CD14-positive monocyte (primary cell): ENCODE results near the gene SLX9. TPM values are rescaled to one million over a fixed set of nuclear protein-coding genes. Genes with fewer than 3 reads are reported as not detected.

Experiments used
- DNase-seq, 3 donors: peaks; one replicate each; pipeline ENCODE4 v3.0.0-alpha.2; 2011 to 2022
- H2AFZ ChIP-seq: 2 replicates; pipeline ENCODE4 v1.6.0; 2012; ENCODE audit warnings: mild to moderate bottlenecking, low read depth, low read length, inconsistent platforms; ENCODE audit not compliant: insufficient read depth, poor library complexity, severe bottlenecking
- H3K27ac ChIP-seq, 2 donors: 1 replicate in 1 of 2; 2 replicates in 1 of 2; pipeline ENCODE4 v1.5.1; 2012 to 2013; ENCODE audit warnings: low read length in 2 of 2, control low read depth in 1 of 2, inconsistent platforms in 1 of 2, low read depth in 1 of 2, mild to moderate bottlenecking in 1 of 2
- H3K27me3 ChIP-seq, 2 donors: one replicate each; pipeline versions ENCODE4 v1.6.0 to v1.6.1; 2011 to 2013; ENCODE audit warnings: low read length in 2 of 2; ENCODE audit not compliant: control insufficient read depth in 2 of 2, insufficient read depth in 2 of 2
- H3K36me3 ChIP-seq, 2 donors: replicated peaks in 1 of 2; 1 replicate in 1 of 2; 2 replicates in 1 of 2; pipeline versions ENCODE4 v1.5.1 to v1.6.1; 2012 to 2013; ENCODE audit warnings: low read length in 2 of 2, control low read depth in 1 of 2, inconsistent platforms in 1 of 2, mild to moderate bottlenecking in 1 of 2; ENCODE audit not compliant: insufficient read depth in 2 of 2, control insufficient read depth in 1 of 2
- H3K4me1 ChIP-seq, 2 donors: 1 replicate in 1 of 2; 2 replicates in 1 of 2; pipeline versions ENCODE4 v1.5.1 to v1.6.1; 2012 to 2013; ENCODE audit warnings: low read length in 2 of 2, control low read depth in 1 of 2, inconsistent platforms in 1 of 2, mild to moderate bottlenecking in 1 of 2, moderate library complexity in 1 of 2; ENCODE audit not compliant: insufficient read depth in 2 of 2, control insufficient read depth in 1 of 2
- H3K4me2 ChIP-seq: replicated peaks from 2 replicates; pipeline ENCODE3; 2012; ENCODE audit warnings: low read length, moderate library complexity, mild to moderate bottlenecking; ENCODE audit not compliant: poor library complexity, severe bottlenecking; ENCODE audit errors: extremely low read depth
- H3K4me3 ChIP-seq, 3 experiments: fragments of 200-600 bp in 1 of 3; sonication (generic) in 1 of 3; replicated peaks in 1 of 3; 1 replicate in 2 of 3; 2 replicates in 1 of 3; pipeline ENCODE4 v1.5.1; 2011 to 2013; ENCODE audit warnings: low read length in 3 of 3, mild to moderate bottlenecking in 3 of 3, control low read depth in 2 of 3, low read depth in 2 of 3, inconsistent platforms in 1 of 3, moderate library complexity in 1 of 3
- H3K79me2 ChIP-seq: 2 replicates; pipeline ENCODE4 v1.6.0; 2012; ENCODE audit warnings: mild to moderate bottlenecking, control low read depth, inconsistent platforms, low read length, moderate library complexity; ENCODE audit not compliant: insufficient read depth
- H3K9ac ChIP-seq: 2 replicates; pipeline ENCODE4 v1.6.0; 2017; ENCODE audit warnings: low read length, mild to moderate bottlenecking; ENCODE audit not compliant: insufficient read depth, poor library complexity, severe bottlenecking
- H3K9me3 ChIP-seq, 2 donors: replicated peaks in 1 of 2; 1 replicate in 1 of 2; 2 replicates in 1 of 2; pipeline versions ENCODE4 v1.5.1 to v1.6.1; 2012 to 2013; ENCODE audit warnings: low read length in 2 of 2, control low read depth in 1 of 2; ENCODE audit not compliant: control insufficient read depth in 1 of 2, insufficient read depth in 1 of 2
- H4K20me1 ChIP-seq: 2 replicates; pipeline ENCODE4 v1.6.0; 2012; ENCODE audit warnings: mild to moderate bottlenecking, low read length, control low read depth, moderate library complexity; ENCODE audit not compliant: insufficient read depth
- H3K27ac Mint-ChIP-seq, 7 donors: one replicate each; pipeline ENCODE4 v1.8.0; 2020; ENCODE audit warnings: mild to moderate bottlenecking in 7 of 7, mixed read lengths in 7 of 7, moderate library complexity in 6 of 7, inconsistent platforms in 2 of 7
- H3K27me3 Mint-ChIP-seq, 3 donors: one replicate each; pipeline ENCODE4 v1.8.0; 2021 to 2022; ENCODE audit warnings: low read depth in 3 of 3, mild to moderate bottlenecking in 3 of 3, mixed read lengths in 3 of 3, moderate library complexity in 3 of 3, inconsistent platforms in 1 of 3
- H3K36me3 Mint-ChIP-seq, 2 donors: one replicate each; pipeline ENCODE4 v1.8.0; 2020; ENCODE audit warnings: mixed read lengths in 2 of 2, inconsistent platforms in 1 of 2, mild to moderate bottlenecking in 1 of 2
- H3K4me1 Mint-ChIP-seq: one replicate; pipeline ENCODE4 v1.8.0; 2020; ENCODE audit warnings: mild to moderate bottlenecking, mixed read lengths
- H3K4me3 Mint-ChIP-seq, 2 donors: one replicate each; pipeline ENCODE4 v1.8.0; 2020; ENCODE audit warnings: mild to moderate bottlenecking in 2 of 2, mixed read lengths in 2 of 2, moderate library complexity in 1 of 2
- H3K9me3 Mint-ChIP-seq, 7 donors: one replicate each; pipeline ENCODE4 v1.8.0; 2020 to 2022; ENCODE audit warnings: mixed read lengths in 7 of 7, mild to moderate bottlenecking in 6 of 7, moderate library complexity in 6 of 7, inconsistent platforms in 2 of 7
- CTCF ChIP-seq: fragments of 200-600 bp; IDR thresholded peaks from one replicate; pipeline ENCODE4 v1.8.0; 2022; ENCODE audit warnings: antibody characterized with exemption, mild to moderate bottlenecking
- WGBS: methylation state at CpG from one replicate; pipeline ENCODE4 v1.1.5; 2013; ENCODE audit warnings: missing lambda C conversion rate; ENCODE audit not compliant: insufficient coverage; 5-methylcytosine and 5-hydroxymethylcytosine counted together
- intact Hi-C, 2 donors: fragments of 100-400 bp; cut with micrococcal nuclease; formaldehyde crosslinking; loops; one replicate each; pipeline versions ENCODE4 v1.15.0 to v1.15.1; 2023
- polyA plus RNA-seq, 3 donors: library from polyadenylated mRNA; depleted of rRNA in 1 of 3; unstranded in 2 of 3; stranded (reverse) in 1 of 3; fragments of 300-500 nt in 2 of 3; fragments of >200 nt in 1 of 3; fragmentation: Illumina TruSeq in 2 of 3; gene quantifications; 1 replicate in 2 of 3; 2 replicates in 1 of 3; pipeline ENCODE4 v1.2.3, GENCODE V29; 2012 to 2021

SLX9 gene
- polyA plus RNA-seq, 3 donors = 7.5 to 9.0 (median 9.0) TPM

- no peaks in the 10 kb centered on the region for H4K20me1 ChIP-seq
- Mint-ChIP-seq H3K36me3 (no peaks in the 10 kb centered on the region), H3K4me3 (no peak overlapping the region), H3K4me1 (no peaks in the 10 kb centered on the region), H3K27me3 (peaks cover 1 to 6% (median 2%) of the 10 kb centered on the region in 3 donors), H3K9me3 (peaks cover 0 to 1% (median 0%) of the 10 kb centered on the region in 7 donors), H3K27ac (no peak overlapping the region)
- no peaks in the 10 kb centered on the region for H3K9me3 ChIP-seq
- no peaks in the 10 kb centered on the region for H3K36me3 ChIP-seq
- H3K4me3 ChIP-seq = no peak overlapping the region
- intact Hi-C loops = no loop called here
- H3K4me2 ChIP-seq = no peak overlapping the region
- no peak for DNase-seq
- no peaks in the 10 kb centered on the region for H3K4me1 ChIP-seq
- H2AFZ ChIP-seq = no peak overlapping the region
- H3K27me3 ChIP-seq = no peaks in the 10 kb centered on the region
- TF ChIP-seq CTCF = no peak
- no peak overlapping the region for H3K9ac ChIP-seq
- WGBS = 82% methylated on average over 7 of the region's 23 CpGs
- H3K79me2 ChIP-seq = no peaks in the 10 kb centered on the region
- H3K27ac ChIP-seq = no peak overlapping the region
Measured at GRCh38 chr21:44995343-44995941, 55.6 kb downstream of the SLX9 start.

GRCh38 chr21:44996096-44996495 is 56.3 kb downstream of the SLX9 start:
- Histone ChIP-seq H3K27me3 (no peaks in the 10 kb centered on the region), H3K4me3 (no peak overlapping the region), H3K9me3 (no peaks in the 10 kb centered on the region), H3K4me2 (no peak overlapping the region), H3K79me2 (no peaks in the 10 kb centered on the region), H2AFZ (no peak overlapping the region), H4K20me1 (no peaks in the 10 kb centered on the region), H3K9ac (no peak overlapping the region), H3K27ac (no peak overlapping the region), H3K4me1 (no peaks in the 10 kb centered on the region), H3K36me3 (no peaks in the 10 kb centered on the region)
- no peak for DNase-seq
- Mint-ChIP-seq H3K36me3 (no peaks in the 10 kb centered on the region), H3K4me3 (no peak overlapping the region), H3K9me3 (peaks cover 0 to 1% (median 0%) of the 10 kb centered on the region in 7 donors), H3K27me3 (peaks cover 1 to 6% (median 5%) of the 10 kb centered on the region in 3 donors), H3K27ac (no peak overlapping the region), H3K4me1 (no peaks in the 10 kb centered on the region)
- no peak for TF ChIP-seq CTCF
- 92% methylated on average over 8 of the region's 10 CpGs for WGBS
- intact Hi-C loops = no loop called here
